Measurements from ENCODE around the gene SORCS1. TPM values are rescaled to one million over a fixed set of nuclear protein-coding genes. Genes with fewer than 3 reads are reported as not detected.

Gene SORCS1
- total RNA-seq, 2 experiments from 2014 or later, result not detected

- peaks cover 4% of the 10 kb centered on the region for H3K9me3 Mint-ChIP-seq
- ChIA-PET CTCF (no interaction called here), POLR2A (no interaction called here)
- peaks cover 15% of the 10 kb centered on the region for H3K27me3 Mint-ChIP-seq
- no peaks in the 10 kb centered on the region for H3K4me1 Mint-ChIP-seq
- H3K27ac Mint-ChIP-seq, result no peak overlapping the region
- H3K36me3 Mint-ChIP-seq (ENCODE audit: low read depth), result peaks cover 2% of the 10 kb centered on the region
- no peak overlapping the region for H3K4me3 Mint-ChIP-seq
- DNase-seq, result no peak
Observed at GRCh38 chr10:106830006-106830405, 334.5 kb downstream of the SORCS1 start.

DNA sequence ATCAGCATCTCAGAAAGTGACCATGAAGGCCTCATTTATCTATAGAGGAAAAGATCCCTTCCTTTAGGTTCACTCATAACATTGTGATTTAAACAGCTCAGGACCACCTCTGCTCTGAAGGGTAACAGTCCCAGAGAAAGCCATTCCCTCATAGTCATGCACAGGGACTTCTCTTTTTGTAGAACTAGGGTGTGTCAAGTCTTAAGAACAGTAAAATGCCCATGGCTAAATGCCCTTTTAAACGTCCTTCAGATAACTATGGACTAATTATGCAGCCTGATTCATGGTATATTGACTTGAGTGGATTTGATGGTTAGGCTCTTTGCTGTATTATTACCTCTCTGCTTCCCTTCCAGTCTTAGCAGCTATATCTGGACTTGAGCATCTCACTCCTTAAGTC is 337.8 kb downstream of the SORCS1 start:
- Mint-ChIP-seq H3K36me3 (ENCODE audit: low read depth) (no peaks in the 10 kb centered on the region), H3K27ac (no peak overlapping the region), H3K27me3 (peaks cover 10% of the 10 kb centered on the region), H3K4me1 (no peaks in the 10 kb centered on the region), H3K9me3 (peaks cover 8% of the 10 kb centered on the region), H3K4me3 (no peak overlapping the region)
- DNase-seq, result no peak
- POLR2A ChIA-PET, result no interaction called here
- CTCF ChIA-PET, result no interaction called here

DNA sequence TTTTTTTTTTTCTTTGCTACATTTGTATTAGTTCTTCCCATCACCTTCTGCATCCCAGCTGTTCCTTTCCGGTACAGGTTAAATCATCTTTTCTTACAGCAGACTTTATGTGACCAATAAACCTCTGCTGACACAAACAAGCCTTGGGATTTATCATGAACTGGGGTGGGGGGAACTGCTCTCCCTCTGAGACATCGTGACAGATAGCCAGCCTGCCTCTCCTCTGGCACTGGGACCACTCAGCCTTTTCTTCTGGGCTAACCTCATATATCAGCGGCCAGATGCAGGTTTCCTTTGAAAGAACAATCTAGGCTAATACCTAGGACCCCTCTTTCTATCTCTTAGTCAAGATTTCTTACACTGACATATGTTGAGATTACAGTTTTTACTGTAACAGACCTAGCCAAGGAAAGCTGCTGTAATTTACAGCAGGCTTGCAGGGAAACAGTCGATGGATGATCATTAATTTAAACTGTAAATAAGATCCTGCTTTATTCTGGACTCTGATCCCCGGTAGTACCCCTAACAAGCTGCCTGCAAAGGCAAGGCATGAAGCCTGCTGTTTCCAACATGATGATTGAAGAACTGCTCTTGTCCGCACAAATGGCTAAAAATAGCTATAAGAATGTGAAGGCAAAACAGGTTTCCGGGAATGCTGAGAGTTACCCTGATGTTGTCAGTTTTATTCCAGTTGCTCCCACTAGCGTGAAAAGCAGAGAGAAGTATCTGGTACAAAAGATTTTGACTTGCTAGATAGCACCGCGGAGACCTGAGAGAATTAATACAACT is 338.7 kb downstream of the SORCS1 start:
- no peak overlapping the region for H3K4me3 Mint-ChIP-seq

DNA sequence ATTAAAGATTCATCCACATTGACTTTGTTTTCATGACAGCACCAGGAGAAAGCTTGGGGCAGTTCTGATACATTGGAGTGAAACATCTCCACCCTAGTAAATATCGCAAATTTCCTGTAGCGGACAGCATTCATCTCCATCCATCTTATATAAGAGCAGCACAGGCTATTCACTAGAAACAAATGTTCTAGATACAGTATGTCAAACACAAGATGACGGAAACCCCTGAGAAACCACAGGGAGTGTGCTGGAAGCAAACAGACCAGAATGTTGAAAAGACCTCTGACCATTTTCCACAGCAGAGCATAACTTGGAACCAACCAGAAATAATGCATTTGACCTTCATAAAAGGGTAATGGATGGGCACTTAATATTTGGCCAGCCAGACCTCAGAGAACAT is 343.9 kb downstream of the SORCS1 start:
- peaks cover 7% of the 10 kb centered on the region for H3K9me3 Mint-ChIP-seq
- no peaks in the 10 kb centered on the region for H3K36me3 Mint-ChIP-seq (ENCODE audit: low read depth)
- H3K4me3 Mint-ChIP-seq, result no peak overlapping the region
- ChIA-PET CTCF (no interaction called here), POLR2A (no interaction called here)
- peaks cover 2% of the 10 kb centered on the region for H3K27me3 Mint-ChIP-seq
- H3K27ac Mint-ChIP-seq, result no peak overlapping the region
- peaks cover 28% of the 10 kb centered on the region for H3K4me1 Mint-ChIP-seq
- DNase-seq, result no peak

More for the DNA sequence above, 338.7 kb downstream of the SORCS1 start:
- Mint-ChIP-seq H3K27me3 (peaks cover 9% of the 10 kb centered on the region), H3K27ac (no peak overlapping the region), H3K4me1 (peaks cover under 1% of the 10 kb centered on the region), H3K9me3 (peaks cover 8% of the 10 kb centered on the region), H3K36me3 (ENCODE audit: low read depth) (no peaks in the 10 kb centered on the region)
- POLR2A ChIA-PET, result no interaction called here
- DNase-seq, result no peak
- CTCF ChIA-PET, result no interaction called here

- no peaks in the 10 kb centered on the region for H3K27me3 Mint-ChIP-seq
- peaks cover 3% of the 10 kb centered on the region for H3K9me3 Mint-ChIP-seq
- ChIA-PET CTCF (interaction anchor here (1.2 kb wide), 1 partner anchor 18 kb away, joined by 4 read pairs; no protein-coding TSS in a partner anchor), POLR2A (no interaction called here)
- DNase-seq, result peak; percentile 21
- peak overlapping the region; percentile 33 for H3K27ac Mint-ChIP-seq
- no peak overlapping the region for H3K4me3 Mint-ChIP-seq
- H3K36me3 Mint-ChIP-seq (ENCODE audit: low read depth), result no peaks in the 10 kb centered on the region
- peaks cover 31% of the 10 kb centered on the region for H3K4me1 Mint-ChIP-seq
Observed at GRCh38 chr10:106819490-106819889, 345.0 kb downstream of the SORCS1 start.

DNA sequence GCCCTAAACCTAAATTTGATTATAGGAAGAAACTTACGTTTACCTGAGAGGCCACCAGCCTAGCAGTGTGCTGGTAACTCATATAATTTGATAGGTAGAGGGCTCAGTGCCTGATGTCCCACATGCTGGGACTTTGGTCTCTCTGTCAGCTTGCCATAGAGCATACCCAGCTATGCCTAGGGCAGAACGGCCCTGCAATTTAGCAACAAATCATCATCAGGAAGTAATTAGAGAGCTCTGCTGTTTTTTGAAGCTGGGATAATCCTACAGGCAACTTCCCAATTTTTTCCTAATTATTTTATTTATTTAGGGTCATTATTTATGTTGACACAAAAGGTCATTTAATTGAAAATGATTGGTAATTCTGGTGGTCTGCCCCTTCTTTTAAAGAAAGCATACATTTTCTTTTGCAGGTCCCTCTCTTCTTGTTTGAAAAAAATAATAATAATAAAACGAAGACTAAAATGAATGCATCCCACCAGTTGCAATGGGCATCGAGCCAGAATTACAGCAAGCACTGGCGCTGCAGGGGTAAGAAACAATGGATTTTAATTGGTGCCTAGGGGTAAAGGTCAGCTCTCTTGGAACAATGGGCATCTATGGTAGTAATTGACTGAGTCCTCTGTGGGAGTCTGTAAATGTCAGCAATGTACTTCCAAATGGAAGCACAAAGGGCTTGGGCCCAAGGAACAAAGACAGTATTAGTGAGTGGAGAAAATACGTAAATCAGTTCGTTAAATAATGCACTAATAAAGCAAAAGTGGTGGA is 348.0 kb downstream of the SORCS1 start:
- Mint-ChIP-seq H3K9me3 (no peaks in the 10 kb centered on the region), H3K4me1 (peaks cover 31% of the 10 kb centered on the region), H3K27ac (no peak overlapping the region), H3K27me3 (no peaks in the 10 kb centered on the region), H3K36me3 (ENCODE audit: low read depth) (no peaks in the 10 kb centered on the region), H3K4me3 (no peak overlapping the region)
- ChIA-PET POLR2A (no interaction called here), CTCF (no interaction called here)
- DNase-seq, result no peak

- Mint-ChIP-seq H3K4me3 (no peak overlapping the region), H3K27me3 (no peaks in the 10 kb centered on the region), H3K36me3 (ENCODE audit: low read depth) (no peaks in the 10 kb centered on the region), H3K9me3 (no peaks in the 10 kb centered on the region), H3K27ac (no peak overlapping the region), H3K4me1 (peaks cover 31% of the 10 kb centered on the region)
- POLR2A ChIA-PET, result no interaction called here
- DNase-seq, result no peak
- CTCF ChIA-PET, result no interaction called here
Observed at GRCh38 chr10:106815427-106816043, 349.0 kb downstream of the SORCS1 start.

GRCh38 chr10:106804992-106805582 is 359.4 kb downstream of the SORCS1 start:
- Mint-ChIP-seq H3K4me1 (no peaks in the 10 kb centered on the region), H3K9me3 (peaks cover 14% of the 10 kb centered on the region), H3K27ac (no peak overlapping the region), H3K36me3 (ENCODE audit: low read depth) (no peaks in the 10 kb centered on the region), H3K4me3 (no peak overlapping the region), H3K27me3 (no peaks in the 10 kb centered on the region)
- ChIA-PET CTCF (no interaction called here), POLR2A (no interaction called here)
- no peak for DNase-seq

DNA sequence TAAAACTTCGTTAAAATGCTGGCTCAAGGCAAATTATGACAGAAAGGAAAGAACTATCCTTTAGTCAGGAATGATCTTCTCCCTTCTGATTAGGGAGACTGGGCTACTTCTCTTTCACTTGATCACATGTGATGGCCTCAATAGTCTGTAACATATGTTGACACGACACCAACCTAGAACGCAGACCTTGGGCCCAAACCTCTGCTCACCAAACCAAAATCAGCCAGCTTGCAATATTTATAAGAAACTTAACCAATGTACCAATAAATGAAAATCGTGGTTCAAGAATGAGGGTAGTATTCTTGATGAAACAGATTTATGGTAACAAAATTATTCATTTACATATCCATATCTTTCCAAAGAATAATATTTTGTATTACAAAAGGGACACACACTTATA is 361.6 kb downstream of the SORCS1 start:
- no peaks in the 10 kb centered on the region for H3K4me1 Mint-ChIP-seq
- POLR2A ChIA-PET, result no interaction called here
- H3K27ac Mint-ChIP-seq, result no peak overlapping the region
- DNase-seq, result no peak
- H3K9me3 Mint-ChIP-seq, result peaks cover 10% of the 10 kb centered on the region
- no peak overlapping the region for H3K4me3 Mint-ChIP-seq
- H3K36me3 Mint-ChIP-seq (ENCODE audit: low read depth), result no peaks in the 10 kb centered on the region
- CTCF ChIA-PET, result no interaction called here
- H3K27me3 Mint-ChIP-seq, result no peaks in the 10 kb centered on the region

GRCh38 chr10:106799776-106800175 is 364.7 kb downstream of the SORCS1 start:
- peaks cover 10% of the 10 kb centered on the region for H3K9me3 Mint-ChIP-seq
- POLR2A ChIA-PET, result no interaction called here
- H3K4me1 Mint-ChIP-seq, result no peaks in the 10 kb centered on the region
- no peak overlapping the region for H3K4me3 Mint-ChIP-seq
- no peak overlapping the region for H3K27ac Mint-ChIP-seq
- CTCF ChIA-PET, result no interaction called here
- H3K36me3 Mint-ChIP-seq (ENCODE audit: low read depth), result no peaks in the 10 kb centered on the region
- DNase-seq, result no peak
- H3K27me3 Mint-ChIP-seq, result no peaks in the 10 kb centered on the region

- H3K27me3 Mint-ChIP-seq, result no peaks in the 10 kb centered on the region
- POLR2A ChIA-PET, result no interaction called here
- H3K4me1 Mint-ChIP-seq, result no peaks in the 10 kb centered on the region
- peaks cover 5% of the 10 kb centered on the region for H3K9me3 Mint-ChIP-seq
- peak; percentile 31 for DNase-seq
- CTCF ChIA-PET, result no interaction called here
- no peaks in the 10 kb centered on the region for H3K36me3 Mint-ChIP-seq (ENCODE audit: low read depth)
- H3K4me3 Mint-ChIP-seq, result no peak overlapping the region
- H3K27ac Mint-ChIP-seq, result no peak overlapping the region
Observed at GRCh38 chr10:106795619-106796018, 368.9 kb downstream of the SORCS1 start.

- Mint-ChIP-seq H3K27ac (no peak overlapping the region), H3K4me3 (no peak overlapping the region), H3K27me3 (no peaks in the 10 kb centered on the region), H3K9me3 (peaks cover 6% of the 10 kb centered on the region), H3K36me3 (ENCODE audit: low read depth) (no peaks in the 10 kb centered on the region), H3K4me1 (no peaks in the 10 kb centered on the region)
- ChIA-PET POLR2A (no interaction called here), CTCF (interaction anchor here (0.5 kb wide), 1 partner anchor 192 kb away, joined by 3 read pairs; no protein-coding TSS in a partner anchor)
- DNase-seq, result no peak
Observed at GRCh38 chr10:106793617-106794016, 370.9 kb downstream of the SORCS1 start.

GRCh38 chr10:106789623-106790022 is 374.9 kb downstream of the SORCS1 start:
- H3K27ac Mint-ChIP-seq, result no peak overlapping the region
- no peaks in the 10 kb centered on the region for H3K36me3 Mint-ChIP-seq (ENCODE audit: low read depth)
- ChIA-PET CTCF (no interaction called here), POLR2A (no interaction called here)
- H3K4me1 Mint-ChIP-seq, result no peaks in the 10 kb centered on the region
- no peak overlapping the region for H3K4me3 Mint-ChIP-seq
- no peak for DNase-seq
- peaks cover 8% of the 10 kb centered on the region for H3K9me3 Mint-ChIP-seq
- no peaks in the 10 kb centered on the region for H3K27me3 Mint-ChIP-seq

Measured in activated CD4-positive, alpha-beta memory T cell treated with anti-CD3 and anti-CD28 coated beads, Interleukin-2, amount 10 ng/mL, durations not matched to agents 7 days and 5 days (primary cell).